ENCODE data around the gene DBN1.

DBN1 gene

GRCh38 chr5:177475563-177476427 lies 2.4 kb upstream of the DBN1 start:
- in situ Hi-C loops (cut with MboI; ENCODE audit: low sequenced_read_pairs), result no loop called here

- in situ Hi-C loops (cut with MboI; ENCODE audit: low sequenced_read_pairs), result no loop called here
Measured at GRCh38 chr5:177474846-177475562, 1.6 kb upstream of the DBN1 start.

- in situ Hi-C loops (cut with MboI; ENCODE audit: low sequenced_read_pairs), result no loop called here
Measured at GRCh38 chr5:177474002-177474476, 605 bp upstream of the DBN1 start.

GRCh38 chr5:177472460-177473442 lies 683 bp downstream of the DBN1 start:
- in situ Hi-C loops (cut with MboI; ENCODE audit: low sequenced_read_pairs), result no loop called here

GRCh38 chr5:177471610-177472356 lies 1.7 kb downstream of the DBN1 start:
- in situ Hi-C loops (cut with MboI; ENCODE audit: low sequenced_read_pairs), result no loop called here

GRCh38 chr5:177470759-177471536 lies 2.5 kb downstream of the DBN1 start:
- in situ Hi-C loops (cut with MboI; ENCODE audit: low sequenced_read_pairs), result no loop called here

- in situ Hi-C loops (cut with MboI; ENCODE audit: low sequenced_read_pairs), result no loop called here
Measured at GRCh38 chr5:177469750-177470525, 3.5 kb downstream of the DBN1 start.

- in situ Hi-C loops (cut with MboI; ENCODE audit: low sequenced_read_pairs), result no loop called here
Measured at GRCh38 chr5:177468685-177469628, 4.5 kb downstream of the DBN1 start.

- in situ Hi-C loops (cut with MboI; ENCODE audit: low sequenced_read_pairs), result no loop called here
Measured at GRCh38 chr5:177468329-177468684, 5.1 kb downstream of the DBN1 start.

GRCh38 chr5:177467436-177467835 lies 6.0 kb downstream of the DBN1 start:
- in situ Hi-C loops (cut with MboI; ENCODE audit: low sequenced_read_pairs), result no loop called here

- in situ Hi-C loops (cut with MboI; ENCODE audit: low sequenced_read_pairs), result no loop called here
Measured at GRCh38 chr5:177466861-177467260, 6.6 kb downstream of the DBN1 start.

- in situ Hi-C loops (cut with MboI; ENCODE audit: low sequenced_read_pairs), result no loop called here
Measured at GRCh38 chr5:177465044-177465443, 8.4 kb downstream of the DBN1 start.

- in situ Hi-C loops (cut with MboI; ENCODE audit: low sequenced_read_pairs), result no loop called here
Measured at GRCh38 chr5:177462021-177462670, 11.3 kb downstream of the DBN1 start.

GRCh38 chr5:177459819-177460628 lies 13.4 kb downstream of the DBN1 start:
- in situ Hi-C loops (cut with MboI; ENCODE audit: low sequenced_read_pairs), result no loop called here

GRCh38 chr5:177459357-177459756 lies 14.1 kb downstream of the DBN1 start:
- in situ Hi-C loops (cut with MboI; ENCODE audit: low sequenced_read_pairs), result no loop called here

- in situ Hi-C loops (cut with MboI; ENCODE audit: low sequenced_read_pairs), result no loop called here
Measured at GRCh38 chr5:177458912-177459350, 14.5 kb downstream of the DBN1 start.
